SKM-1 treated with dmso at 0.1 percent for 144 hours (cell line): ENCODE results near the gene SLC12A8.
"Not testable (repeated sequence)": the region's sequence is repeated elsewhere in the genome, so short reads cannot be mapped to it uniquely, and the experiment has no call there.

Experiments
- DNase-seq: peaks from one replicate; lab custom pipeline; 2025; ENCODE audit not compliant: unreplicated experiment; lab: John Stamatoyannopoulos, UW

SLC12A8 gene

DNA sequence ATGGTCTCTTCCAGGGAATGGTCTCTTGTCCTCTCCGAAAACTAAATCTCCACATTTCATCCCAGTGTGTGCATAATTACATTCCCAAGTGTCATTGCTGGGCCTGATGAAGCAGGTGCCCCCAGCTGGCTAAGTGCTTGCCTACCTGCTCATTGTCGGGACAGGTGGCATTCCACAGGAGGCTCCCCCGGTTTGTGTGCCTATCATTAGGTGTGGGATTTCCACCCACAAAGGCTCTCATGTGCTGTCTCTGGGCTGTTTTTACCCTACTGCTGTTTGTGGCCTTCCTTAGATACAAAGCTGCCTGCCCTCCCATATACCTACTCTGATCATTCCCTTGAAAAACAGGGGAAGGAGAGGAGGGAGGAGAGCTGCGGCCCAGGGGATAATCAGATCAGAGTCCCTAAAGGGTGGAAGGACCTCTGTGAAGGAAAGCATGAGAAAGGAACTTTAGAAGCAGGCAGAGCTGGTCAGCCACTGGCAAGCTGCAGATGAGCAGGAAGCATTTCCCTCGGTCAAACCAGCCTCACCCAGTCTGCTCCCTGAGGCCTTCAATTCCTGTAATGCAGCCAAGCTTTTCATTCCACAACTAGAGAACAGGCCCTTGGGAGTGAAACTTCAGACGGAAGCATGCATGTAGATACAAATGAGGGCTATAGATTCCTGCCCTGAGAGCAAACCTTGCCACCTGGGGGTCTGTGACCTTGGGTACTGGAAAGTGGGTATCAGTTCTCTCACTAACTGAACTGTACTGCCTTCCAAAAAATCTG is 96.1 kb downstream of the SLC12A8 start:
- DNase-seq: no peak

DNA sequence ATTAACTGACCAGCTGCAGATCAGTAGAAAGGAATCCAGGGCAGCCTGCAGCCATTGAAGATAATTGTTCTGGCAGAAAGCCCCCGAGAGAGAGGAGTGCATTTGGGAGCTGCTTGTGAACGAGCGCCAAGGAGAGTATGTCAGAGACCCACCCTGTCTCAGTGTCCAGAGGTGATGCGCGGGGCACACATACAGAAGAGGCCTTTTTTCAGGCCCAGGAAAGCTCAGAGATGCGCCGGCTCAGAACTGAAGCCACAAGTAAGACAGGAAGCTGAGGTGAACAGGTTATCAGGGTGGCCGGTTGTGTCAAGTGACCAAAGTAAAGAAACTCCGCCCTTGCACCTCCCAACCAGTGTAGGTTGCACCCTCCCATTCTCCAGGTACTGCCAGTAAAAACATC is 96.9 kb downstream of the SLC12A8 start:
- DNase-seq: no peak

DNA sequence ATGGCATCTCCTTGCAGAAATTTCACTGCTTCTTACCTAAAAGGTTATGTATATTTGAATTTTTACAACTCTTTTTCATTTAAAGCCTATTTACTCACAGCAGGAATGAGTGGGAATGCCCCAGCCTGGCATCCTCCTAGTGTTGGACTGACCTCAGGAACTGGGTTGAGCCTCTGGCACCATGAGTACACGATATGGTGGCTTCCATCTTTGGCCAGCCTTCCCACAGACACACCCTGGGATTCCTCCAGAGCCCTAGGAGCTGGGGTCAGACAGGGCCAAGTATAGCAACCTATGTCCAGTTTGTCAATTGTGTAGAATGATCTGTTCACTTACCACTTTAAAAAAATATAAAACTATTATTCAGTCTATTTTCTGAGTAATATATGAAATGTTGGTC is 99.6 kb downstream of the SLC12A8 start:
- DNase-seq: no peak

DNA sequence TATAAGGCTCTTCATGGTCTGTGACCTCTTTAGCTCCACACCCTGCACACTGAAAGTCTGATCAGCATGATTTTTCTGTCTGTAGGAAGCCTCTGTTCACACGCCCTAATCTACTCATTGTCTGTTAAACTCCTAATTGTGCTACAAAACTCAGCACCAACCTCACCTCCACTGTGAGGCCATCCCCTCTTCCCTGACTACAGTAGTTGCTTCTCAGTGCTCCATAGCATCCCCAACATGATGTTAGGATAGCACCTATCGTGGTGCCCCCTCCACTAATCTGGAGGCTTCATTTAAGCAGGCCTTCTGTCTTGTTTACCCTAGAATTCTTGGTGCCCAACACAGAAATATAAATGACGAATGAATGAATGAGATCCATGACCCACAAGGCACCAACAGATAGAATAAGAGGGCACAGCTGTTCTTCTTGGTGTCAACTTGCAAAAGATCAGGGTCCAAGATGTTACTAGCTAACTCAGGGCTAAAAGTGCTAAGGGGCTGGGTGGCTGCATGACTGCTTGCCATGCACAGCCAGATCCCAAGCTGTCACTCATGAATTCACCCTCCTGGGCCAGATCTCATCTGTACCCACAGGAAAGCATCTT is 101.6 kb downstream of the SLC12A8 start:
- DNase-seq: no peak

DNA sequence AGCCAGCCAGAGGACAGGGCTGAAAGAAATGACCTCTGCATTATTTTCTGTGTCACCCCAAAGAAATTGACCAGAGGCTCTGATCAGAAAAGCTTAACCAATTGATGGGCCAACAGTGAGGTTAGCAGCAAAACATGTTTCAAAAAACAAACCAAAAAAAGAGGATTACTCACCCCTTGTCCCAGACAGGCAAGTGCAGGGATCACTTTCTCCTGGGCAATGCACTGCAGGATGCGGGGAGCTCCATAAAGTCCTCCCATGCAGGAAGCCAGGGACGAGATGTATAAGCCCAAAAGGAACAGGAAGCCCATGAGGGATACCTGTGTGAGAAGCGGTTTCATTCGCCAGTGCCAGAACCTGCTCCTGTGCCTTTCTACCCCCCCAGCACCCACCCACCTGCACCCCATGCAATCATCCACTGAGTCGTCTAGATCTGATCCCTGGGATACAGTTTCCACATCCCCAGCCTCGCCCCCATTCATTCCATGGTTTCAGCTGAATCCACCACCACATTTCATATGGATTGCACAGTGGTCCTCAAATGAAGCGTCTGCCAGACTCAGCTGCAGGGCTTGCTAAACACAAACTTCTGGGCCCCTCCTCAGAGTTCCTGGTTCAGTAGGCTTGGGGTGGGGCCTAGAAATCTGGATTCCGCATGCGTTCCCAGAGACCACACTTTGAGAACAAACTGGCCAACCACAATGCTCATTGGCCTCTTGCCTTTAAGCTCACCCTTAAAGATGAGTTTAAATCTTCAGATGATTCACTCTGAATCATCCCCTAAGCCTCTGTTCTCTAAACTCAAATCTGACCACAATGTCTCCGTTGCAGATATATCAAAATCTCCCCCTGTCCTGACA is 102.3 kb downstream of the SLC12A8 start:
- no peak for DNase-seq

DNA sequence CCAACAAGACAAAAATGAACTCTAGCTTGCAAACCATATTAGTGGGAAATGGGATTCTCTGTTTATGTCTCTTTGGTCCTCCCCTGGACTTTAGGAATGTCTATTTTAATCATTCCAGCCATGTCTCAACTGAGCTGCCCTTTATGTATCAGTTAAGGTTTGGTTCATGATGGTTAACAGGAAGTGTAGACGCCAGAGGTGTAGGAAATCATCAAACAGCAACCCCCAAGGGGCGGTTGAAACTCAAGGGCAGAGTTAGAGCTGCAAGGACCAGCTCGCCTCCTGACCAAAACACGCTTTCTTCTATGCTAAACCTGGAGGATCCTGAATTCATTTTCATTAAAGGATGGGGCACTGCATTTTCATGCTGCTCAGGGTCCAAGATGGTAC is 103.0 kb downstream of the SLC12A8 start:
- DNase-seq: no peak

DNA sequence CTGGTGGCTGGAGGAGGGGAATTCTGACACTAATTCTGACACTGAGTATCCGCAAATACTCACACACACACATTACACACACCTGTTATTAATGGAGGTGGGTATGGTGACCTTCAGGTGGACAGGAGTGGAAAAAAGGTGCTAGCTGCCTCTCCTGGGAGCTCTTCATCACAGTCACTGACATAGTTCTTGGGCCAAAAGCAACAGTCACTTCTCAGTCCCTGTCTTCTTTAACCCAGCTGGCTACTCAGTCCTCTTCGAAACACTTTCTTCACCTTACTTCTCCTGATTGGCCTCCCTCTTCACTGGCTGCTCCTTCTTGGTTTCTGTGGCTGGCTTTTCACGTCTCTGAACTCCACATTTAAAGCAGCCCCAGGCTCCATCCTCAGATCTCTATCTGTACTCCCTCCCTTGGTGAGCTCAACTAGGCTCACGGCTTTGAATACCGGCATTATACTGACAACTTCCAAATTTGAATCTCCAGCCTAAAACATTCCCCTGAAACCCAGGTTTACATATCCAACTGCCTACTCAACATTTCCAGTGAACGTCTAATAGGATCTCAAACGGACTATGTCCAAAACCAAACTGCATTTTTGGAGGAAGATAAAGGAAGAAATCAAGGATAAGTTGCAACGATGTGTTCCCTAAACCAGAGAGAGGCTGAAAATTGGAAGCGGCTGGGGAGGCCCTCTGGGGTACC is 103.6 kb downstream of the SLC12A8 start:
- DNase-seq: no peak

DNA sequence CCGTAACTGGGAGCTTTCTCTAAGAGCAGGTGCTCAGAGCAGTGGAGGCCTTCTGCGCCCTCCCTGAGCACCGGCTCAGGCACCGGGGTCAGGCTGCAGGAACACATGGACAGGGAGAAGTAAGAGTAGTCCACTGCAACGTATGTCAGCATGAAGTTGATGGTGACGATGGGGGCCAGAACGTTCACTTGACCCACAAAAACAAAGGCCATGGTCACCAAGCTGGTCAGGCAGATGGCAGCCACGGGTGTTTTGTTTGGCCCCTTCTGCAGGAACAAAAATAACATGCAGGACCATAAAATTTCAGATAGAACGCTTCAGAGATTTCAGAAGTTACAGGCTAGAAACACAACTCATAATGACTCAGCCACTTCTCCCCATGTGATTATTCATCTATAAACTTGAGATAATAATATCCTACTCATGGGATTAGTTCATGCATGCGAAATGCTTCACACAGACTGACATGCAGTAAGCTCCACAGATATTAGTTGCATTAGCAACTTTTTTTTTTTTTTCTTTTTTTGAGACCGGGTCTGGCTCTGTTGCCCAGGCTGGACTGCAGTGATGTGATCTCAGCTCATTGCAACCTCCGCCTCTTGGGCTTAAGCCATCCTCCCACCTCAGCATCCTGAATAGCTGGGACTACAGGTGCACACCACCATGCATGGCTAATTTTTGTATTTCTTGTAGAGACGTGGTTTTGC is 104.5 kb downstream of the SLC12A8 start:
- DNase-seq: no peak

DNA sequence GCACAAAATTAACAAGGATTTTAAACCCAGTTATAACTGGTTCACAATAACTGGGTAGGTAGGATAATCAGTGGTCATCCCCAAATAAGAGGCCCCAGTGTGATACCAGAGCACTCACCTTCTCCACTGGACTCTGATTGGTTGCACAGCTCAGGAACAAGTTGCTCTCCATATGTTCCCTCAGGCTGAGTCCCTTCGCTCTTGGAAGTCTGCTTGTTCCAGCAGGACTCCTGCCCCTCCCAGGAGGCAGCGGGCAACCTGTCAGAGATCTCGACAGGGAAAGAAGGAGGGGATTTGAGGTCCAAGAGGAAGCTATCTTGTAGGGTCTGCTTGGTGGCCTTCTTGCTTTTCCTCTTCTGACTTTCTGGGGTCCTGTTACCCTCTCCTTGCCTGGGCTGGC is 105.2 kb downstream of the SLC12A8 start:
- no peak for DNase-seq

DNA sequence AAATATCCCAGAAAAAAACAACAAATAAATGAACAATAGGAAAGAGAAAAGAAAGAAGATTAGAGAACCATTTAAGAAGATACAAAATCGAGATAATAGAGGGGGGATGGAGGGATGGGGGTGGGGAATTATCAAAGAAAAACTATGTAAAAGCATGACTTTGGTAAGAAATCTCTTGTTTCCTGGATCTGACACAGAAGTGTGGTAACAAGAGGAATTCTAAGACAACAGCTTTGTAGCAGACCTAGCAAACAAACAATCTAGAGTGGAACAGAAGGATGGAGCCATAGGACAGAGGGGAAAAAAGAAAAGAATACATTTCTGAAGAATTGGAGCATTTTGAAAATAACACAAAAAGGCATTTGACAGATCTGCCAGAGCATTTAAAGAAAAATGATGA is 107.4 kb downstream of the SLC12A8 start:
- DNase-seq: no peak

DNA sequence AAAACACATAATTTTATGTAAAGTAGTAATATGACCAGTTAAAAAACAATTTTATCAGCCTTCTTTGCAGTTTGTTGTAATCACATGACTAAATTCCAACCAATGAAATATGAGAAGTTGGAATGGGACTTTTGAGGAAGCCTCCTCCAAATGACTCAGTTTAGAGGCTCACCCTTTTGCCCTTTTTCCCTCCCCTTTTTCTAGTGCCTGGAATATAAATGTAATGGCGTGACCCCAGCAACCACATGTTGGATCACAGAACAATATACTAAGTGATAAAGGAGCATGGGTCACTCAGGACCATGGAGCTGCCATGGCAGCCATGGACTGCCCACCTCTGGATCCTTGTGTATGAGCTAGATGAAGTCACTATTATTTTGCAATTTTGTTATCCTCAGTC is 107.9 kb downstream of the SLC12A8 start:
- DNase-seq: no peak

DNA sequence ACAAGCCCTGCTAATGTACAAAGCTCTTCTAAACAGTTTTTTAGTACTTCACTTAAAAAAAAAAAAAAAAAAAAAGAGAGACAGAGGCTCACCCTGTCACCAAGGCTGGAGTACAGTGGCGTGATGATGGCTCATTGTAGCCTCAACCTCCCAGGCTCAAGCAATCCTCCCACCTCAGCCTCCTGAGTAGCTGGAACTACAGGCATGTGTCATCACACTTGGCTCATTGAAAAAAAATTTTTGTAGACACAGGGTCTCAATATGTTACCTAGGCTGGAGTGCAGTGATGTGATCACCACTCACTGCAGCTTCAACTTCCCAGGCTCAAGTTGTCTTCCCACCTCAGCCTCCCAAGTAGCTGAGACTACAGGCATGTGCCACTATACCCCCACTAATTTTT is 109.1 kb downstream of the SLC12A8 start:
- no peak for DNase-seq

DNA sequence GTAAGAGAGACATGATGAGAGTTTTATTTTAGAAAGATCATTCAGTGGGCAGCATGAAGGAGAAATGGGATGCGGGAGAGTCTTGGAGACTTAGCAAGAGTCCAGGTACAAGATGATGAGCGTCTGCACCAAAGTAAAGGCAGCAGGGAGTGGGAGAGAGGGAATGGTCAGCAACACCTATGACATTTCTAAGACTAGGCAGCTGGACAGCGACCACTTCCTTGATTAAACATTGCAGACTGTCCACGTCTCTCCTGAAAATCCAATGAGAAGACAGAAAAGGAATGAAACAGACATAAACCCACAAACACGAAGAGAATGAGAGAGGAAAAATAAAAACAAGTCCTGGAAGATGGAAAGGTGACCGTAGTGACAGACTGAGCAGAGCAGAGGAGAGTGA is 110.1 kb downstream of the SLC12A8 start:
- DNase-seq: no peak

DNA sequence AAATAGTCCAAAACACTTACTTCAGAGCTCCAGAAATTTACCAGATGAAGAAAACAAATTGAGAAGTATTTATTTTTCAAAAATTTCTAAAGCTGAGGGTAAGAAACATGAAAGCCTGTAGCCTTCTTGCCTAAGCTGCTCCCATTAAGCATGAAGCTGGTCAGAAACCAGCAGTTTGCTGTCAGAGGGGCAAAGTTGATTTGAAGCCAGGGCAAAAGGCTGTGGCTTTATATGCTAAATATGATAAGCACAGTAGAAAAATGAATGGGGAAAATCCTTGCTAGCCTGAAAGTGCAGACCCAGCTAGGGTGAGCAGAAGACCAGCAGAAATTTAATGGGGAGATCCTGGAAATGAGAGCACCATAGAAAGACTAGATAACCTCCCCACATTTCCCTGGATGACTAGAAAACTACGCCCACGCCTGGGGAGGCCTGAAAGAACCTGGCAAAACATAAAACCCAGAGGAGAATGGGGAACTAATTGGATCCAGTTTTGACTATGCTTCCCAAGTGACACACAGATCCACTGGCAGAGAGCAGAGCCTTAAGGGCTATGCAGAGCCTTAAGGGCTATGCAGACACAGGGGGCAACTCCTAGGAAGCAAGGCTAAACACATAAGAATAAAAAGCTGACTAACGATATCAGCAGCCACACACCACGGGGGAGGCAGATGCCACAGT is 113.8 kb downstream of the SLC12A8 start:
- DNase-seq: no peak

DNA sequence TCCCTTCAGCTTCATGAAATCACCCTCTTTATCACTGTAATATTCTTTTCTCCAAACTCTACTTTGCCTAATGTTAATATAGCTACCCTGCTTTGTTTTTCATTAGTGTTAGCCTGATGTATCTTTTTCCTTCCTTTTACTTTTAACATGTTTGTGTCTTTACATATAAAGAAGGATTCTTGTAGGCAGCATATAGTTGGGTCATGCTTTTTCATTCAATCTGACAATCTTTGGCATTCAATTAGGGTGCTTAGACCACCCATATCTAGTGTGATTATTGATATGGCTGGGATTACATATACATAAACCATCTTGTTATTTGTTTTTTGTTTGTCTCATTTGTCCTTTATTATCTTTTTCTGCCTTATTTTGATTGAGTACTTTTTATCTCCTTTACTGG is 121.9 kb downstream of the SLC12A8 start:
- DNase-seq: no peak

DNA sequence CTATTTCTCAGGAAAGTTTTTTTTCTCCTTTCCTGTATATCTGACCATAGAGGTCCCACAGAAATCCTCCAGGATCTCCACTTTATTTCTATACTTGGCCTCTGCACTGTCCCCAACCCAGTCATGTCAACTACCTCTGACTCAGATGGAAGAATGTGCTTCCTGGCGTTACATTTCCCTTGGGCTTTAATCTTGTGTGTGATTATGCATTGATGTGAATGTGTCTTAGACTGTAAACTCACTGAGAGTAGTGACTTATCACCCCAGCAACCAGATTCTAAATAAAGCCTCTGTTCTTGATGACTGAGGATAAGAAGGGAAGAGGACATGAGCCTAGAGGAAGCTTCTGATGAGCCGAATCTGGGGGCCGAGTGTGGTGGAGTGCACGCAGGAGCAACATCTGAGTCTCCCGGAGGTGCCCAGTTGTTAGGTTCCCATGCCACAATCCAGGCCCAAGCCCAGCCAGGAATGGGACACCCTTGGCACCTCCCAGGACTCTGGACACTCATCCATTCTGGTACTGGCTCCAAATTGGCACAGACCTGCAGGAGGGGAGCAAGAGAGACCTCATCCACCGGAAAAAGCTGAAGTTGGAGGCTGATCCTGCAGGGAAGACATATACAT is 124.7 kb downstream of the SLC12A8 start:
- no peak for DNase-seq

DNA sequence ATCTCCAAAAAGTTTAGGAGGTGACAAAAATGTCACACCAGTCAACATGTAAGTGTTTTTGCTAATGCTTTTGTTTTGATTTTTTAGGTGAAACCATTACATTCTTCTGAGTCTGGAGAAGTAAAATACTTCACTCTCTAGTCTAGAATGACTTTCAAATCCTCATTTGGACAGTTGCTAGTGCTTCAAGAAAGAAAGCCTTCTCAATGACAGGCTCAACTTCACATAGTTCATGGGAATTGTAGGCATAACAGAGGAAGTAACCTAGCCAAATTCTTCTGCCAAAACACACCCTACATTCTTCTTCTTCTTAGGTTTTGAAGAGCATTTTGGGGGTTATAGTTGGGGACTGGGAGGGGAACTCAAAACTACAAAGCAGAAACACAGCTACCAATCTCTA is 127.4 kb downstream of the SLC12A8 start:
- DNase-seq: no peak

DNA sequence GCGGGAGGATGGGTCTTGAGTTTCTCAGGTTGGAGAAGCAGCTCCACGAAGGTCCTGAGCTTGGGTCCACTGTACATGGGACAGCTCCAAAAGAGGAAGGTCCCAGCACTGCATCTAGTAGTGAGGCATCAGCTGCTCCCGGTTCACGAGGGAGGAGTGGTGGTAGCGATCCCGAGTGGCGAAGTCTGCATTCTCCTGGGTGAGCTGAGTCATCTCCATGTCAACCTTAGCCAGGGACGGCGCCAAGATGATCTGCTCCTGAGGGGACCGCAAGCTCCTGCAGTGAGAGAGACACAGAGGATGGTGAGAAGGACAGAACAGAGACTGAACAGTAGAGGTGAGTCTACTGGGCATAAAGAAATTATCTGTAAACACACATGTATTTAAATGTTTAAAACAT is 128.8 kb downstream of the SLC12A8 start:
- DNase-seq: no peak

DNA sequence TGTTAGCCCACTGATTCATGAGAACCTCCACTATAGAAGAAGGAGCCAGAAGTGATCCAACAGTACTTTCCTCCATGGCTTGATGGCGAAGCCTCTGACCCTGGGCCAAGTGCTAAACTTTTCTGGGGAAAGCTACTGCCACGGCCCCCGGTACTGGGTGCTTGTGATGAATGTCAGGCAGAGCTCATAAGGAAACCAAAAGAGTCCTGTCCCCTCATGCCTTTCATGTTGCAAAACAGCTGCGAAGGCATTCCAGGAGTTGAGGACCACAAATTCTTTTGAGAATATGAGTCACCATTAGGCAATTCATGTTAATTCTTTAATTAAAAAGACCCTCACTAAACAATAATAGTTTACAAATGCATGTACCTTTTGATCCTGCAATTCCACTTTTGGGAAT is 130.2 kb downstream of the SLC12A8 start:
- not testable (repeated sequence) for DNase-seq

DNA sequence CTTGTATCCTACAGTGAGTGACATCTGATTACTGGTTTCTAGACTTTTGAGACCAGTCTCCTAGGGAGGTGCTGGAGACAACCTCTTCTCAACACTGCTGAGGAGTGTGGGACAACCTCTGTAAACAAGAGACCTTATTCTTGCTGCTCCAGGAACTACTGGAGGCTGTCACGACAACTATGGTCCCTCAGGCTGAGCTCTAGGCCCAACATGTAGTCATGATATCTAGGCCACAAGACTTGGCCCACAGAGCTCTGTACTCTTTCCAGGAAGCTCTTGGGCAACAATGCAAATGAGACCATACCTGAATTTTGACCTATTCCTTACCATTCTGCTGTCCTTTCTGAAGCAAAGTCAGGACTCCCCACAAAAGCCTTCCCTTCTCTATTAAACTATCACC is 132.5 kb downstream of the SLC12A8 start:
- DNase-seq: no peak
